Fibroblast of lung (primary cell): ENCODE measurements around the gene SDCCAG8.

Experiments used
- EZH2 ChIP-seq: IDR thresholded peaks from 2 replicates; pipeline ENCODE4 v1.5.1; 2012; ENCODE audit warnings: low read length, control low read depth, mild to moderate bottlenecking; ENCODE audit errors: missing control alignments
- TF ChIP-seq, protein P1 (sequence below), 2 donors: IDR thresholded peaks in 1 of 2; conservative IDR thresholded peaks in 1 of 2; 1 replicate in 1 of 2; 2 replicates in 1 of 2; pipeline ENCODE4 v1.5.1; 2011 to 2012; ENCODE audit warnings: low read length in 2 of 2, control low read depth in 1 of 2, inconsistent platforms in 1 of 2, low read depth in 1 of 2, mild to moderate bottlenecking in 1 of 2

DNA sequence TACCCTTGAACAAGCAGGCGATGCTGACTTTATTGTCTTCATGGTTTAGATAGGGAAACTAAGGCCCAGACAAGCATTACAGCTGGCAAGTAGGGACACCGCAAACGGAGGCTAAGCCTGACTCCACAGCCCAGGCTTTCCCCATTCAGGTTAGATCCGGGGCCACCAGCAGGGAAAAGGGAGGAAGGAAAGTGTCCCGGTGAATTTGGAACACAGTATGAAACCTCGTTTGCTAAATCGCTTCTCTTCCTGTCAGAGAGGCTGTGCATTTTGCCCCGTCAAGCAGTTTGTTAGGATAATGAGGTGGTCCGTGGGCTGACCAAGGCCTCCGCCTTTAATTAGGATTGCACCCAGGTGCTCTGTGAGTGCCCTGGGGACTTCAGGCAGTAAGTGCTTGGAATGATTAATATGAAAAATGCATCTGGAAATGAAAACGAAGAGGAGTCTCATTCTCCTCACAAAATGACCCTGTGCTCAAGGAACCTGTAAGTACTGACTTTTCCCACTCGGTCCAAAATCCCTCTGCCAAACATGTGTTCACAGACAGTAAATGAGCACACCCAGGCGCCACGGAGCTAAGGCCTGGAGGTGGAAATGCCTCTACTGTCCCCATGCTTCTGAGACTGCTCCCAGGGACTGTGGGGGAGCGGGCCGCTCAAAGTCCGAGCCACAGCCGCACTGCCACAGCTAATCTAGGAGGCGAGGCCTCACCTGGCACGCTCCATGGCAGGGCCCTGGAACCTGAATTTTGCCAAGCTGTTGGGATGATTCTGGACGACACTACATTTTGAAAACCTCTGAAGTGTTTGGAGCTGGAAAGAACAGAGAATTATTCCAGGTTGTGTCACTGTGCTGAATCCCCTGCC is 234.1 kb downstream of the SDCCAG8 start:
- TF ChIP-seq EZH2, result no peak
- TF ChIP-seq, protein P1, sequence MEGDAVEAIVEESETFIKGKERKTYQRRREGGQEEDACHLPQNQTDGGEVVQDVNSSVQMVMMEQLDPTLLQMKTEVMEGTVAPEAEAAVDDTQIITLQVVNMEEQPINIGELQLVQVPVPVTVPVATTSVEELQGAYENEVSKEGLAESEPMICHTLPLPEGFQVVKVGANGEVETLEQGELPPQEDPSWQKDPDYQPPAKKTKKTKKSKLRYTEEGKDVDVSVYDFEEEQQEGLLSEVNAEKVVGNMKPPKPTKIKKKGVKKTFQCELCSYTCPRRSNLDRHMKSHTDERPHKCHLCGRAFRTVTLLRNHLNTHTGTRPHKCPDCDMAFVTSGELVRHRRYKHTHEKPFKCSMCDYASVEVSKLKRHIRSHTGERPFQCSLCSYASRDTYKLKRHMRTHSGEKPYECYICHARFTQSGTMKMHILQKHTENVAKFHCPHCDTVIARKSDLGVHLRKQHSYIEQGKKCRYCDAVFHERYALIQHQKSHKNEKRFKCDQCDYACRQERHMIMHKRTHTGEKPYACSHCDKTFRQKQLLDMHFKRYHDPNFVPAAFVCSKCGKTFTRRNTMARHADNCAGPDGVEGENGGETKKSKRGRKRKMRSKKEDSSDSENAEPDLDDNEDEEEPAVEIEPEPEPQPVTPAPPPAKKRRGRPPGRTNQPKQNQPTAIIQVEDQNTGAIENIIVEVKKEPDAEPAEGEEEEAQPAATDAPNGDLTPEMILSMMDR (conservative IDR thresholded peaks at IDR 0.05 in 1 of 2, IDR thresholded peaks at IDR 0.05 in 1 of 2; ENCODE audit: low read depth in 1 of 2, low read length in 2 of 2), result no peak
